SKM-1 treated with dmso at 0.1 percent for 144 hours (cell line): ENCODE results near the gene KRT4.
"Not testable (repeated sequence)": the region's sequence is repeated elsewhere in the genome, so short reads cannot be mapped to it uniquely, and the experiment has no call there.

Experiments used
- DNase-seq: peaks from one replicate; lab custom pipeline; 2025; ENCODE audit not compliant: unreplicated experiment; lab: John Stamatoyannopoulos, UW

The KRT4 gene

DNA sequence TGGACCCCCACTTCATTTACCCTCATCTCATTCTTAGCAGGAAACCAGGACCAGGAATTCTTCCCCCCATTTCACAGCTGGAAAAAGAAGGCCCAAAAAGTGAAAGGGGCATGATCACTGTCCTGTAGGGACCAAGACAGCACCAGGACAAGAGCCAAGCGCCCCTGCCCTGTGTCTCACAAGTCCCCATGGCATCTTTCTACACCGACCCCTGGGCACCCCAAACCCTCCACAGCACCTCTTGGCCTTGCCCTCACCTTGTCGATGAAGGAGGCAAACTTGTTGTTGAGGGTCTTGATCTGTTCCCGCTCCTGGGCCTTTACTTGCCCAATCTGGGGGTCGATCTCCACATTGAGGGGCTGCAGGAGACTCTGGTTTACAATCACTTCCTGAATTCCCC lies 37.5 kb downstream of the KRT4 start:
- no peak for DNase-seq

DNA sequence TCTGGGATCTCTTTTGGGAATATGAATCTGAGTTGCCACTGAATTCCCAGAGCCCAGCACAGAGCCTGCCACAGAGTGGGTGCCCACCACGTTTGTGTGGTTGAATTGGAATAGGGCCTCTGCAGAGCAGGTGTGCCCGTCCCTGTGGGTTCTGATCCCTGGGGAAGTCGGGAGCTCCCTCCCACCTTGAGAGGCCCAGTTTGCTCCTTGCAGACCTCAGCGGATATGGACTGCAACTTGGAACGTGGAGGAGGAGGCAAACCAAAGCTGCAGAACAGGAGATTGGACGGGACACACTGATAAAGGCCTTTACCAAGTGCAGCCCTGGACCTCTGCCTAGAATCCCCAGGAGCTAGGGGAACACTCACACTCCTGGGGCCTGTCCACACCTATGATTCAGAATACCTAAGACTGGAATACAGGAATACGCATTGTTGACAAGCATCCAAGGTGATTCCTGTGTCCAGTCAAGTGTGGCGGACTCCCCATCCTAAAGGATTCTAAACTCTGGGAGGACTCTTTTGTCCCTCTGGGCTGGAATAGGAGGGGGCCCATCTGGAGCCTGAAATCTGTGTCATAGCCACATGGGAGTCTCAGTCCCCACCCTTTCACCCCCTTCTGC lies 39.2 kb downstream of the KRT4 start:
- no peak for DNase-seq

DNA sequence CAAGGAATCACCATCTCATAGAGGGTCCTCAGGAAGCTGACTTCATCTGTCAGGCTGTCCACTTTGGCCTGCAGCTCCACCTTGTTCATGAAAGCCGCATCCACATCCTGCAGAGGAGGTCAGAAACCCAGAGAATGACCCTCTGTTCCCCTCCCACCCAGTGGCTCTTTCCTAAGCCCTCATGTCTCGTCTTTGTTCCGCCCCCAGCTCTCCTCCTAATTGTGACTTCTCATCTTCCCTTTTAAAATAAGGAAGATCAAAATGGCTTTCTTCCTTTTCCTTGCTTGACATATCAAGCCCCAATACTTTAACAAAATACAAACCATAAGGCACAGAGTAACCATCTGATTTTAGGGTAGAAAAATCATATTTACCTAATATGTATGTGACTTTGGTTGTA lies 41.1 kb downstream of the KRT4 start:
- DNase-seq, result no peak

DNA sequence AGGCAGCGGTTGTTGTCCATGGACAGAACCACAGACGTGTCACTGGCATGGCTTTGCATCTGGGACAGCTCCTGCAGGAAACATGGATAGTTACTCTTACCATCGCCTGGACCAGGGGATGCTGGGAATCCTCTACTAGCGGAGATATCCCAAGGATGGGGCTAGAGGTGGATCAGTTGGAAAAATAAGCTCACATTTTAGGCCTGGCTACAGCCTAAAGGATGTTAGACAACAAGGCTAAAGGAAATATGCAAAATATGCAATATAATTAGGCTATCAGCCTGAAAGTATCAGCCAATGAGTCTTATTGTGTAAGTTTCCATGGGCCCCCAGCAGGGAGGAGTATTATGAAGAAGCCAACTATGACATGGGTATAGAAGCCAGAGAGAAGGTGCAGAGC lies 41.7 kb downstream of the KRT4 start:
- DNase-seq, result no peak

DNA sequence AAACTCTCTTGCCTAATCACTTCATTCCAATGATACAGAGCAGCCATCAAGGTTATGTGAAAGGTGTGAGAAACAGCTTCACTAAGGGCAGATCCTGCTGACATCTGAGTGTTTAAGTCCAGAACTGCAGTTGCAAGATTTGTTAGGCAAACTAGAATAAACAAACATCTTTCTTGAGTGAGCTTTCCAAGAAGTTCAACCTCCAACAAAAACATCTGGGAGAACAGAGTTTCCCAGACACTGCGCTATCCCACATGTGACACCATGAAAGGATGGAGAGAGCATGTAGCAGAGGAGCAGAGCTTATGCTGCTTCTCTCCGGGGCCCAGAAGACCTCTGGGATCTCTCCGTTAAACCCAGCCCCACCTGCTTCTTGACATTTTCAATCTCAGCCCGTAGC lies 42.4 kb downstream of the KRT4 start:
- DNase-seq, result no peak

DNA sequence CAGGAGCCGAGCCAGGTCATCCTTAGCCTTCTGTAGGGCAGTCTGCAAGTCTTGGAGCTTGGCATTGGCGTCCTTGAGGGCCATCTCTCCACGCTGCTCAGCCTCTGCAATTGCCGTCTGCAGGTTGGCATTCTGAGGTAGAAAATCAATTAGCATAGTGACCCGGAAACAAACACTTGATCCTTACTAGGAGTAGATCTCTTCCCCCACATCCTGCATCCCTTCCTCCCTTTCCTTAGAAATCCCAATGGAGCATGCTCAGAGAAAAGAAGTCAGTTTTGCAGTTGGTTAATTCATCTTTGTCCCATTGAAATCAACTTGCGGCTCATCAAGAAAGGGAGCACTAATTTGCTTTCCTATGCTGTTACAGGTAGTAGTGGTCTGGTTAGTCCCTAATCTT lies 42.8 kb downstream of the KRT4 start:
- no peak for DNase-seq

DNA sequence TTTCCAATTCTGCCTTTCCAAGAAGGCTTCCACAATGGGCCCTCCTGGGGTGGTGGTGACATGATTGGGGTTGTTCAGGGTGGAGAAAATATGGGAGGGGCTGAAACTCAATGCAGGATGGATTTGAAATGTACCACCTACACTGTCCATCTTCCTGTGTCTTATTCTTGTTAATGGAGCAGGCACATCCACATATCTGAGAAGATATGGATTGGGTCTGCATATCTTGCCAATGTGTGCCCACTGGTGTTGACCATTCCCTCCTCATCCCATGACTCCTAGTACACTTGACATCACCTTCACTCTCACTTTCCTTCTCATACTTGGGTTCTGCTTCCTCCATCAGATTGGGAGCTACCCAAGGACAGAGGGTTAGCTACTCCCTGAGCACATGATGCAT lies 44.0 kb downstream of the KRT4 start:
- DNase-seq, result no peak

DNA sequence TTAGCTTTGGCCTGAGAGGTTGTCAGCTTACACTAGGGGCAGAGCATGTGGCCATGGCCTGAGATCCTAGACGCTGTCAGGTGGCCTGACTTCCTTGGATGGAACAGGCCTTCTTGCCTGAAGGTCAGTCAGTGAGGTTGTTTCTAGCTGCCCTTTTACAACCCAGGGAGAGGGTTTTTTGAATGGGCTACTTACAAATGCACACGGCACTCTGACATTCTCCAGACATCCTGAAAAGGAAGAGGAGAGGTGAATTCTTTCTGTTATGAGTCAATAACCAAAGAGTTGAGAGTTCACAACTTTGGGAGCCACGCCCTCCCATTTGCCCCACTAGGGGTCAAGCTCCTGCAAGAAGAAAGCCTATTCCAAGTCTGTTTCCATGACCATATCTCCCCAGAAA lies 44.6 kb downstream of the KRT4 start:
- DNase-seq, result no peak

DNA sequence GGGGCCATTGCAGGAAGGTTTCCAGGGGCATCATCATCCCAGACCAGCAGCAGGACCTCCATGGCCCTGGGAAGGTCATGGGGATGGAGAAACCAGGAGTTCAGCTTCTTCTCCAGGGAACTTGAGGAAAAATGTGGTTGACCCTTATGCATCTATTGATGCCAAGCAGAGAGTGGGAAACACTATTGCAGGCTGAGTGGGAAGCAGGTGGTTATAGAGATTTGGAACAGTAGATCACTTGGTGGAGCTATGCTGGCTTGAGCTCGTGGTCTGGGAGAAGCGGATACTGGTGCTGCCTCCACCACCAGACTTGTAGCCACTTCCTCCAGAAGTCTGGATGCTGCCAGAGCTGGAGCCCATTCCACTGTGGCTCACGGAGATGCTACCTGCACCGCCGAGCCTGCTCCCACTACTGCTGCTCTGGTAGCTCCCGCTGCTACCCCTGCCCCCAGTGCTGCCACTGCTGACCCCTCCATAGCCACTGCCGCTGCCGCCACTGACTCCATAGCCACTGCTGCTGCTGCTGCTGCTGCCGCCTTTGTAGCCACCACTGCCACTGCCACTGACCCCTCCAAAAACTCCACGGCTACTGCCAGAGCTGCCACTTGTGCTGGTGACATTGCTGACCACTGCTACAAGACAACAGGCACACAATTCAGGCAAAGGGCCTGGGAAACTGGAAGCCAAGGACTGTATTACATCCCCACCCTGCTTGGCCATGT lies 45.3 kb downstream of the KRT4 start:
- no peak for DNase-seq

DNA sequence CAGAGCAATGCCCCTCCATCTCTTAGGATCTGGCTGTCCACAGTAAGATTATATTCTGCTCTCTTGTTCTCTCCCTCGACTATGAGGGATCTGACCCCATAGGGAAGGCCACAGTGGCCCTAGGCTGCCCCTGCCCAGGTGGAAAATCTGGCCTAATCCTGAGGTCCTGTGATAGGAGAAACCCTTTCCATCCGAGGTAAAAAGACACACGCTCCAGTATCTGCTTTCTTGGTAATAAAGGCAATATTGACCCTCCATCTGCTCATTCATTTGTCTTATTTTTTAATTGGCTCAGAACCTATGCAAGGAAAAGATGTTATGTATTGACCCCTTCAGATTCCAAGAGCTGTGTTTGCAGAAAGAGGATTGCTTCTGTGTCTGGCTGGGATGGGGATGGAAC lies 46.5 kb downstream of the KRT4 start:
- no peak for DNase-seq

DNA sequence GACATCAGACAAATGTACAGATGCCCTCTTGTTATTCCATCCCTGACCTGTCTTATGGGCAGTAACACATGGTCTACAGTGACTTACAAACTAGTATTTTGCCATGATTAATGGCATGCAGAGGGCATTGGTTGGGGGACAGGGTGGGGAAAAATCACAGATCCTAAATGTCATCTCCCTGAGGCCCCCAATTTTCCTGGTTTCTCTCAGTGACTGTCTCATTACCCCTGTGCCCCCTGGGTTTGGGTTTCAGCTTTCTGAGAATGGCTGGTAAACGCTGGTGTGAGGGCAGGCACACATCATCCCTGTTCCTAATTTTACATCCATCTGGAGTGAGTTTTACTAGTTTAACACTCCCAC lies 46.9 kb downstream of the KRT4 start:
- DNase-seq, result no peak

DNA sequence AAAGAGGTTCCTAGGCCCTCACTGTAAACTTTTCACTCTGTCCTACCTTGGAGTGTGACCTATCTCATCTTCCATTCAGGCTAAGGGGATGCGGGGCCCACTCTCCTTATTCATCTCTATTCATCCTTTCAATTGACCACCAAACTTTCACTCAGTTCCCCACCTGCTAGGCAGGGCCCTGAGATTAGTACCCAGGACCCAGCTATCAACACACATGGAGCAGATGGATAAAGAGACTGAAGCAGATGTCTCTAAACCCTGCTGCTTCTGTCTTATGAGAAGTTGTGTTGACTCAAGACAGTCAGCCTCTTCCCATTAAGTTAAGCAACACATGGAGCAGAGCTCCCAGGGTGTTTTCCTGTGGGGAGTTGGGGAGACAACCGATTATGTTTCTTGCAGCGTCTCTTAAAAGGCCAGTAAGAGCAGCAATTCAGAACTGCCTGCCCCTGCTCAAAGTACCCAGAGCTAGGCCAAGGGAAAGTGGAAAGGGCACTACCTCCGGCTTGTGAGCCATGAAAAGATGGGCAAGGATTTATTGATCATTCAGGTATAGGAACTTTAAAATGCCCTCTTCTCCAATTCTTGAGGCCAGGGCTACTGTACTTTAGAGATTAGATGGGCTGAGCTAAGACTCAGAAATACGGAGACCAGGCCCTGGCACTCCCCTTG lies 47.4 kb downstream of the KRT4 start:
- DNase-seq, result no peak

DNA sequence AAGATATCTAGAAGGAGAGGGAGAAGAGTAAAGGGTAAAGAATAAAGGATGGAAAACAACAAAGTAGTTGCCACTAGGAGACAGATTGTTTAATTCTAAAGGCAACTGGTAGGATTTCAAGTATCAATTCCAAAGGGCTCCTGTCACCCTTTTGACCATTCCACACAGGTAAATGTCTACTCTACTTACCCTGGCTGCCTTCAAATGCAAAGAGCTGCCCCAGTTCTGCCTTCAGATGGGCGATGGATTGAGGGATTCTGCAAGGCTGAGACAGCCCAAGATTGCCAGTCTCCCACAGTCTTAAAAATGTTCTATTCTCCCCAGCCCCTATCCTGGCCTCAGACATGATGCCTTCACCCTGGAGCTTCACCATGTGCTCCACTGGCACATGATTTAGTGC lies 48.2 kb downstream of the KRT4 start:
- DNase-seq, result no peak

DNA sequence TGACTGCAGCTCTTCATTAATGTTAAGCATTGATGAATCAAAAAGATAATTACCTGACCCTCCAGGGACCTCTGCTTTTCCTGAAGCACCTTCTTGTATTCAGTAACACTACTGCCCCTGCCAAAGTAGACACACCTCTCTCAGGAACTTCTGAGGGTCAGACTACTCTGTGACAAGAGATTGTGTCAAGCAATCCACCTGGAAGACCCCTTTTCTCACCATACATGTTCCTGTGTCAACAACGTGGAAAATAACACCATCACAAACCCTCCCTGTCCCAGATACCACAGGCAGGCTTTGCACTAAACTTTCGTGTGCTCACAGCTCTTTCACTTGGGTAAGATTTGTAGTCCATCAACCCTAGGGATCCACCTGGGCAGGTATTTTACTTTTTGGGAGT lies 49.9 kb downstream of the KRT4 start:
- no peak for DNase-seq

DNA sequence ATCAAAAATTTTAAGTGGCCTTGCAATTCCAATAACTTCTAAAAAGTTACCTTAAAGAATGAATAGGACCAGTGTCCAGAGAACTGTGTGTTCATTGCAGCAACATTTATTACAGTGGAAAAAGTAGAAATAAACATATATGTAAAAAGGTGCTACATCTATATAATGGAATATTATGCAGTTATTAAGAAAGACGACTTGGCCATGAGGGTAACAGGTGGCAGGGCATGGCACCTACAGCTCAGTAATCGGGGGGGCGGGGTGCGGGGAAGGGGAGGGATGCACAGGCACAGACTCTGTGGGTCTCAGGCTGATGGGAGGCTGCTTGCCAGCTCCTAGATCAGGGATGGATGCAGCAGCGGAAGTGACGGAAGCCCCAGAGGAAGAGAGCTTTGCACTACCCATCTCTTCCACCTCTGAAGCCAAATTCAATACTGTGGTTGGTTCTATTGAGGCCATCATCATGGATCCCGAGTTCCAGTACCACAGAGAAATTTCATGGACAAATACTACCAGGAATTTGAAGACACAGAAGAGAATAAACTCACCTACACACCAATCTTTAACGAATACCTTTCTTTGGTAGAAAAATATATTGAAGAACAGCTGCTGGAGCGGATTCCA lies 50.8 kb downstream of the KRT4 start:
- no peak for DNase-seq

DNA sequence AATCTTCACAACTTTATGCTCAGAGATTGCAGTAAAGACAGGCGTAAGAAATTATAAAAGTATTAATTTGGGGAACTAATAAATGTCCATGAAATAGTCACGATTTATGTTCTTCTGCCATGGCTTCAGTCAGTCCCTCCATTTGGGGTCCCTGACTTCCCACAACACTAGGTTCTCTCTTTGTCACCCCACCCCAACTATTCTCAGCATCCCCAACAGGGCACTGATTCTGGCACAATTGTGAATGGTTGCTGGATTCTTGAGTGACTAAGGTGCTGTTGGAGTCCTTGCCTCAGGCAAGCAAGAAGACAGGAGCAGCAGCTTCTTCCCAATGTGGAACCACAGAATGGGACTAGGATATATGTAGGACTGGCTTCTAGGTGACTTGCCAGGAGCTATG lies 52.1 kb downstream of the KRT4 start:
- no peak for DNase-seq

DNA sequence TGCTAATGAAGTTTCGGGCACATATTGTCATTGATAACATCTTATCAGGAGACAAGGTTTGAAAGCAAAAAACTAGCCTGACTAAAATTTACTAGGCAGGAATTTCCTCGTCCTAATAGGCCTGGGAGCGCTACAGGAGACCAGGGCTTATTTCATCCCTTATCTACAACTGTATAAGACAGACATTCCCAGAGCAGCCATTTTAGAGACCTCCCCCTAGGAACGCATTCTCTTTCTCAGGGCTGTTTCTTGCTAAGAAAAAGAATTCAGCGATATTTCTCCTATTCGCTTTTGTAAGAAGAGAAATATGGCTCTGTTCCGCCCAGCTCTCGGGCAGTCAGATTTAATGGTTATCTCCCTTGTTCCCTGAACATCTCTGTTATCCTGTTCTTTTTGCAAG lies 52.7 kb downstream of the KRT4 start:
- DNase-seq, result not testable (repeated sequence)

DNA sequence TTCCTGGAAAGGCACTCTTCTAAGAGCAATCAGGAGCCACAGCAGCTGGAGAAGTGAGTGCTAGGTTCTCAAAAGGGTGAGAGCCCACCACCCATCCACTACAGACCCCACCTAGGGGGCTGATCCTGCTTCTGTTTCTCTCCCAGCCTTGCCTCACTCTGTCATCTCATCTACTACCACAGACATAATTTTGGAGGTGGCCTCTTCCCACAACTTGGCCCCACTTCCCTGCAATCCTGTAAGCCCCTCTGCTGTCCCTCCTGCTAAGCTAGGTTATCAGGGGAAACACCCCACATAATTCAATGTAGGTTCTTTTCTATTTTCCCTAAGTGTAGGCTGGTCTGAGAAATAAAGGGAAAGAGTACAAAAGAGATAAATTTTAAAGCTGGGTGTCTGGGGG lies 53.3 kb downstream of the KRT4 start:
- DNase-seq, result no peak

DNA sequence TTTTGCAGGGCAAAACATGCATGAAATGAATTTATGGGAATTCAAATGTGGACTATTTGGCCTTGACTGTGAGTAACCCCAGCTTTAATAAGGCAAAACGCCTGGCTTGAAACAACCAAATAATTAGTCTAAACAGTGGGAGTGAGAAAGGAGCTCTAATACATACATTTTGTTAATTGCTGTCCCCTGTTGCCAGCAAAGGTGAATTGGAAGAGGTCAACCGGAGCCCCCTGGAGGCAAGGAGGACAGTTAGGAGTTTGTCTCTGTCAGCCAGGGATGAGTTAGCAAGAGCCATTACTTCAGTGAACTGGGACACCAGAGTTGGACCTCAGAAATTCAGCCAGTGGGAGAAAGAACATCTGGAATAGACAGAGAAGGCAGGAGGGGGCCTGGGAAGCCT lies 54.2 kb downstream of the KRT4 start:
- no peak for DNase-seq

DNA sequence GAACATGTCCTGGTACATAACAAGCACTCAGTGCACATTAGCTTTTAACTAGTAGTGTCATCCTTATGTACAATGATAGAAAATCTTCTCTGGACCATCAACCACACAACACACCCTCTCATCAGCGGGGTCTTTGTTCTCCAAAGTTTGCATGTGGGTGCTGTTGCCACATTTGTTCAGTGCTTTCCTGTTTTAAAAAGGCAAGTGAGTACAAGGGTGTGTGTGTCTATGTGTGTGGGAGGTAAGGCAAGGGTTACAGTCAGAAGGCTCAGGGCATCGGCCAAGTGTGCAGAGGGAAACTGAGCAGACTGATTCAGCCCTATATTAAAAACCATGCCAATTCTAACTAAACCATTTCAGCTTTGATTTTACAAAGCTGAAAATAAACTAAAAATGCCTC lies 54.7 kb downstream of the KRT4 start:
- no peak for DNase-seq

DNA sequence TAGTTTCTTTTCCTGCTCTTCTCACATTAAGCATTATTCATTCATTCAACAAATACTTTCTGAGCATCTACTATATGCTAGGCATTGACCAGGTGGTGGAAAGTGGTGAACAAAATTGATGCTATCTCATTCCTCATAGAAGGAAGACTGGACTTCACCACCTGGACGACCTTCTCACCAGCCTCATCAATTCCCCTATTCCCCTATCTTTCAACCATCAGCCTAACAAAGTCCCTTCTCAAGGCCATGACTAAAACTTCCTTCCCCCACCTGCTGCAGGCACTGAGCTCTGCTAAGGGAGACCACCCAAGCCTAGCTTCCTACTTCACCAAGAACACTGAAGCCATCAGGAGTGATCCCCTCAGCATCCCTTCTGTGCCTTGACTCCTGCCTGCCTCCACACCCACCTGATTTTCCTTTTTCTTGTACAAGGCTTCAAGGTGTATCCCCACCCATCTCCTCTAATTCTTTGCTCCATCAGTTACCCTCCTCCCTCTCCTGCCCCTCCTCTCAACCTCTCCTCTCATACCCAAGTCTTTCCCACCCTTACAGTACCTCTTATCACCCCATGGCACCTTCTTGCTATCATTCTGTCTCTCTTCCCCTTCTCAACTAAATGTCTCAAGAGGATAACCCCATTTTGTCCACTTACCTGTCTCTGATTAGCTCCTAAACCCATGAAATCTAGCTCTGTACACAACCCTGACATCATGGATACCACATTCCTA lies 56.3 kb downstream of the KRT4 start:
- no peak for DNase-seq
